Hematopoietic multipotent progenitor cell (in vitro differentiated cells): Measurements from ENCODE around the gene ST6GAL2. TPM values are rescaled to one million over a fixed set of nuclear protein-coding genes. Genes with fewer than 3 reads are reported as not detected.

ENCODE experiments used
- DNase-seq, 3 donors: peaks; one replicate each; pipeline ENCODE4 v3.0.0-alpha.2; 2011 to 2015; ENCODE audit warnings: low read depth in 2 of 3, low spot score in 2 of 3
- total RNA-seq: library from RNA; depleted of rRNA; stranded (reverse); fragments of >200 nt; gene quantifications from one replicate; pipeline ENCODE4 v1.2.3, GENCODE V29; 2012

Gene ST6GAL2
- total RNA-seq, 1 donor: 21.3 TPM

DNA sequence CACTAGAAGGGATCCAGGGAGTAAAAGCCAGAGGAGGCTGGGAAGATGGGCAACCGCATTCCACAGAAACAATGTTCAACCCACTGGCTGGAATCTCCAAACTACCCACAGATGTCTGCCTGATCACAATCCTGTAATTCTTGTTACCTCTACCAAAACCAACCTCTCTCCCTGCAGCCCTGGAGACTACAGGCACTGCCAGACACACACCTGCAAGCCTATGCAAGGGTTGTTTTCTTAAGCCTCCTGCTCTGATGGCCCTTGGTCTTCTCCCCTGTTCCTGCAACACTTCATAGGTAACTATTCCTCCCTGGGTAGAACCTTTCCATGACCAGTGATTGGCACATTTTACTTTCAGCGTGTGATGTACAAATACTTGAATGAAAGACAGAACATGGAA lies 21.9 kb downstream of the ST6GAL2 start:
- DNase-seq: no peak

DNA sequence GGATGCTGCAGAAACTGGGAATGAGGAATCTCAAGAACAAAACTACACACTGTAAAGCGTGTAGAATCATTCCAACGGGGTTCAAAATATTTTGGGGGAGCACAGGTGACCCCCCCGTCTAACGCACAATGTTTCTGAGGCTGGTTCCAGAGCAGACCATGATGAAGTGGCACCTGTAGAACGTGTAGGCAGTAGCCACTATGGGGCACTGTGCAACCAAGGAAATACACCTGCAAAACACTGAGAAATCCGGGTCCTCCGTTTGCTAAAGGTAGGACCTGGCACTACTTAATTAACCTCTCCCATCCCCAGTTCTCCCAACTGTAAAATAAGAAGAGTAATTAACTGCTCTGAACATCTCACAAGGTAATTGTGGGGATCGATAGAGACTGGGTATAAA lies 22.6 kb downstream of the ST6GAL2 start:
- DNase-seq: no peak

DNA sequence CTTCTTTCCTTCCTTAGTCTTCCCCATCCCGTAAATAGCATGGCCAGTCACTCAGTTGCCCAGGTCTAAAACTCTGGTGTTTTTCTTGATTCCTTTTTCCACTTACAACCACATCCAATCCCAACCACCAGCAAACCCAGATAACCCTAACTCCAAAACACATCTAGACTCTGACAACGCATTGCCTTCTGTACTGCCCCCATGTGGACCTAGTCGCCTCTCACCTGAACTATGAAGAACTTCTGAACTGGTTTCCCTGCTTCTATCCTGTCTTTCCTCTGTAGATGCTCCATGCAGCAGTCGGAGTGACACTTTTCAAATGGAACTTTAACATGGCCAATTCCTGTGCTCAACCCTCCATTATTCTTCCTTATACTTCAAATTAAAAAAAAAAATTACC lies 26.5 kb downstream of the ST6GAL2 start:
- no peak for DNase-seq

DNA sequence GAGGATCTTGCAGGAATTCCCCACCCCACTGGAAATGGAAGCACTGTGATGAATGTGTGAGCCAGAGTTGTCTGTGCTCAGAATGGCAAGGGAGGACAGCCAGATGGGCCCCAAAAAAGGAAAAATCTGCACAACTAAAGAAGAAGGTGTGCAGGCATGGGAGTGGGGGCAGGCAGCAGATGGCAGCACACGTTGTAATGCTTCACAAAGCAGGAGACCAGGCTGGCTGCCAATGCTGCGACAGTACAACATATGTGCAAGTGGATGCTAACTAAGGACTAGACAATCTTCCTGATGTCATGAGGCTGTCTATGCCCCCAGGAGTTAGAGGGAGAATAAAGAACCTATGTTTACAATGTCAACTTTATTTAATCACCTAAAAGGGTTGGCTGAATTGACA lies 27.2 kb downstream of the ST6GAL2 start:
- no peak for DNase-seq

DNA sequence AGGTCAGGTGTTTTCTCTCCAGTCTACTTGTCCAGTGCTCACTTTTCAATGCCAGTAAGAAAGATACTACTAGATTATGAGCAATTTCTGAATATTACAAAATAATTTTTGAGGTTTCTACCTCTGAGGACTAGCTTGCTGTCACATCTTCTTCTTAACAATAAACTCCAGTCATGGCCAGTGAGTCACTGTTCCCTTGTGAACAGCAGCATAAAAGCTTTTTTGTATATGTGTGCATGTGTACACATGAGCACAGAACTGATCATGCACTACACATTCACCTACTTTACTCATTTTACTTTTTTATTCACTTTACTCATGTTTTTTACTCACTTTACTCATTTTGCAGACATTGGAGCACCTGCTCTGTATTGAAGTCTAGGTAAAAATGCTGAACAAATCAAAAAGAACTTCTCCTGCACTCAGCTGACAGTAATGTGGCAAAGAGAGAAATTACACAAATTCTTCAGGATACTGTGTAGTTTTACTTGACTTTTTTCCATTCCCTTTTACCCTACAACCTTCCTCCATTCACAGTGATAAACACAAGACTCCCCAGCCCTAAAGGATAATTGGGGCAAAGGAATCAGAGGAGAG lies 28.0 kb downstream of the ST6GAL2 start:
- DNase-seq: no peak

DNA sequence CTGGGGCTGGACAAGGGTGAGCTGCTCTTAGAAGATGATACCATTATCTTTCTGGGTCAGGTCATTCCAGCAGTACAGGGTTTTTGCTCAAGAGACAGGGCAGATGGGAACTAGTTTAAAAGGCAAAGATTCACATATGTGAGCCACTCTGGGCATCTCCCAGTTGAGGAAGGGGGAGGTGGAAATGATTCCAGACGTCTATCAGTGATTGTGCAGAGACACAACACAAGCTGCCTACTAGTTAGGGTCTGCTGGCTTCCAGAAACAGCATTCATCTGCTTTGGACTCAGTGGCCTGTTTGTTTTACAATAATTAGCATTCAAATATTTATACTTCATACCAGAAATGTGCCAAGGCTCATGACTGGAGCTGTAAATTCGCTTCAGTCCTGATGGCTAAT lies 32.3 kb downstream of the ST6GAL2 start:
- no peak for DNase-seq

DNA sequence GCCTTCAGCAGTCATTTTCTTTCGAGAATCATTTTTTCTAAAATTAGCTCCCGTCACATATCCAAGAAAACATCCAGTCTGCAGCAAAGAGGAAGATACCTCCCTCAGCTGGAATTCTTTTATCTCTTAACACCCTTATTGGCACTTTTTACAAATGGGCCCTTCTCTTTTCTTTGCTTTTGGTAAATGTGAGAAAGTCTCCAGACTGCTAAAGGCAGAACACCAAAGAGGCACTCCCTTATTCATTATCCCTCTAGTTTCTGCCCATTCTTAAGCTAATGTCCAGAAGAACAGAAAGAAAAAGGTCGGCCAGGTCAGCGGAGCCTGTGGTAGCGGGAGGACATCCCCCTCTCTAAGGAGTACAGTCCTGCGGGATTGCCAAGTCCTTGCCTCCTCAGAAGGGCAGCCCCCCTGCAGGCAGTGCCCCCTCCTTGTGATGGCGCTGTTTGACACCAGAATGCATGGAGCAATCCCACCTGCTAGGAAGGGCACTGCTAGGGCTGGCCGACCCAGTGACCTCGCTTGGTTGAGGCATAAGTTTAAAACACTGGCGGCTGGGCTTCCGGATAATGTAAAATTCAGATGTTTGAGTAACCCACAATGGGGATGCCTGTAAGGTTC lies 34.0 kb downstream of the ST6GAL2 start:
- DNase-seq: no peak

DNA sequence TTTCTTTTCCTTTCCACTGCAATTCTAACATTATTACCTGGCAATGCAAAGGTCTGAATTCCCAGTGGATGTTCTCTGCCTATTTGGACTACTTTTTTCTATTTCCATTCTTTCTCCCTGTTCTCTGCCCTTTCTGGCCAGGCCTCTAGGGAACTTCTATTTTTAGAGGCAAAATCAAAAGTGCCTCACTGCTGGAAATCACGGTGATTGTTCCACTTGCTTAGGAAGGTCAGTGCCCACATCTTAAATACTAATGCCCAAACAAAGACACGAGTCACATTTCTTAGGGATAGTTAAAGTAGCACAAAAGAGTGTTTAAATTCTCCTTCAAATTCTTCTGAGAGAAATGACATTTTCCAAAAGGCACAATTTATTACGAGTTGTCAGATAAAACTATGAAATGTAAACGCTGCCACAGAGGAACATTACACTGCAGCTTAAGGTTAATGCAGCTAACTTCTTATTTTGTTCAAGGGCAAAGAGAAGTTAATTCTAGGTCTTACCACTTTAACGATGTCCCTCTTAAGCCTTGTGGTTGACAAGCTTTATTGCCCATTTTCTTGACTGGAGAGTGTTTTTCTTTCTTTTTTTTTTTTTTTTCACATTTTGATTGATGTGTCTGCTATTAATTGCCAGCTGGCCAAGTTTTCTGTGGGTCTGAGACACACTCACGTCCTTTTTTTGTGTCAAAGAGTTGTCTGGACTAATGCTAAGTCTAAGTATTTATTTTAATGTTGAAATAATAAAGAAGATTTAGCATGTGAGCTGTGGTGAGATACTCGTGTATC lies 34.7 kb downstream of the ST6GAL2 start:
- no peak for DNase-seq

DNA sequence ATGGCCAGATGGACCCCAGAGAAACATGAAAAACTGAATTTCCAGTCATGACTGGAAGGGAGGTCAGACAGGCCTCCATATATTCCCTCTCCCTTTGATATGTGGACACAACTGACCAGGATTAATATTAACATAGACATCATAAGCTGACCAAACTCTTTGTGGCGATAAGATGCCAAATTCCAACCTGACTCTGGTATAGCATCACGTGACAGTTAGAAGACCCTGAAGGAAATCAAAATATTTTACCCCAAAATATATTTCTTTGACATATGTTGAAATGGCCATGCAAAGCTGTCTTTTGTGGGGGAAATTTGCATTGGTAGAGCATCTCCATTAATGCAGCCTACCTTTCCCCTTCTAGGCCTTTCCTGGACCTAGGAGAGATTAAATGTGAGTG lies 36.7 kb downstream of the ST6GAL2 start:
- no peak for DNase-seq

DNA sequence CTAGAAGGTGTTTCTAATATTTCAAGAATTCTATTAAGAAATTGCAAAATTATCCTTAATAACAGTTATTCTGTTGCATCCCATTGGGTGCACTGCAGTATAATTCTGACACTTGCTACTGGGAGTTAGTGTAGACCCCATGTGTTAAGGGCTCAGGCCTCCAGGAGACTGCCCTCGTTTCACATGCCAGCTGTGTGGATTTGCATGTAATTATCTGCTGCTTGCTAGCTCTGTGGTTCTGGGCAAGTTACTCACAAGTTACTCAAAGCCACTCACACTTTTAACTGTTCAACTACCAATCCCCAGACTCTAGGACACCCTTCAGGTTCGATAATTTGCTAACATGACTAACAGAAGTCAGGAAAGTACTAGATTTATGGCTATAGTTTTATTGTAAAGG lies 38.6 kb downstream of the ST6GAL2 start:
- no peak for DNase-seq

DNA sequence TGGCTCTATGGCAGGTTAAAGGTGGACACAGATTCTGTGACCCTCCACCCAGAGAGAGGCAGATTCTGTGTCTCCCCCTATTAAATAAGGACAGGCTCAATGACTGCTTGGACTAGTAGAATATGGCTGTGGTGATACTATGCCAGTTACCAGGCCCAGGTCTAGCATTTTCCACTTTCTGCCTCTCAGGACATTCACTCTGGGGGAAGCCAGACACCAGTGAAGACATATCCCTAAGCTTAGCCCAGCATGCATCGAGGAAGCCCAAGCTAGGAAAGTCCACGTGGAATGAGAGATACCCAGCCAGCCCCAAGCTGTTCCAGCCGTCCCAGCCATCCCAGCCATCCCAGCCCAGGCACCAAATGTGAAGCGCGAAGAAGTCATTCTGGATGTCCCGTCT lies 40.3 kb downstream of the ST6GAL2 start:
- no peak for DNase-seq

DNA sequence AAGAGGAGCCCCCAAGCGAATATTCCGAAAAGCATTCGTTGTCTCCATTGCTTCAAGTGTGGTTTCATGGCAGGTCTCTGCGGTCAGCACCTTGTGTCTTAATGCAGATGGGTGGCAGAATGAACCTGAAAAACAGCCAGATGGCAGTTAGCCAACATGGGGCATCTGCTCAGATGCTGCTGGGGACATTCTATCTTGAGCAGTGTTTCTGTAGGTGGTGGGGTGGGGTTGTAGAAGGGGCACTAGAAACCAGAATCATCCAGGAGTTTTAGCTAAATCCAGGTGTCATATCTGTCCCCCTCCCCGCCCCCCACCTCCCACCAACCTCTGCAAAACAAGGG lies 42.1 kb downstream of the ST6GAL2 start:
- no peak for DNase-seq

DNA sequence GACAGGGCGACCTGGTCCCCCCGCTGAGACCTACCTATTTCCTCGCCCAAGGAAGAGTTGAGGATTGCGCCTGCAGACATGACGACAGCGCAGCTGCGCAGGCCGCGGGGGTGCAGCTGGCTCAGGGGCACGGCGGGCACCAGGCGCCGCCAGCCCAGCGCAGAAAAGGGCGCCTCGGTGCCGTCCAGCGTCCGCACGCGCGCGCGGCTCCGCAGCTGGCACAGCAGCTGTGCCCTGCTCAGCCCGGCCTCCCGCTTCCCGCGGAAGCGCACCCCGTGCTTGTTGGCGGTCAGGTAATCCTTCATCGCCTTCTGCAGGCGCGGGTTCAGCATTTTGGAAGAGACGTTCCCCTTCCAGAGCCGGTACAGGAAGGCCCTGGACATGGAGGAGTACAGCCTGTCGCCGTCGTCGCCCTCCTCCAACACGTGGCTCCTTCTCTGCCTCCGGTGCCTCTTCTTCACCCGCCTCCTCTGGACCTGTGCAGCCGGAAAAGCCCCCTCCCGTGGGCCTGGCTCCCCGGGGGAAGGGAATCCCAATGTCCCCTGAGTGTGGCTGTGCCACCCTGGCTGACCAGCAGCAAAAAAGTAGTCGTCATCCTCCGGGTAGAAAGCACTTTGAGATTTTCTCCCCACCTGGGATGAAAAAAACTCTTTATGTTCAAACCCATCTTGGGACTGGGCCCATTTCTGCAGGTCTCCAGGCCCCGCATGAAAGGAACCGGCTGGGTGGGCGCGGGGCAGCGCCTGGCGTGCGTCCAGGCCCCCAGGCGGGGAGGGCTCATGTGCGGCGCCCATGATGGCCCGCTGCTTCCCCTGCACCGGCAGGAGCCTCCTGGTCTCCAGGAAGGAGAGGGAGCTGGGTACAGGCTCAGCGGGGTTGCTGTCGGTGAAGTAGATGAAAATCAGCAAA lies 42.7 kb downstream of the ST6GAL2 start:
- DNase-seq: no peak

DNA sequence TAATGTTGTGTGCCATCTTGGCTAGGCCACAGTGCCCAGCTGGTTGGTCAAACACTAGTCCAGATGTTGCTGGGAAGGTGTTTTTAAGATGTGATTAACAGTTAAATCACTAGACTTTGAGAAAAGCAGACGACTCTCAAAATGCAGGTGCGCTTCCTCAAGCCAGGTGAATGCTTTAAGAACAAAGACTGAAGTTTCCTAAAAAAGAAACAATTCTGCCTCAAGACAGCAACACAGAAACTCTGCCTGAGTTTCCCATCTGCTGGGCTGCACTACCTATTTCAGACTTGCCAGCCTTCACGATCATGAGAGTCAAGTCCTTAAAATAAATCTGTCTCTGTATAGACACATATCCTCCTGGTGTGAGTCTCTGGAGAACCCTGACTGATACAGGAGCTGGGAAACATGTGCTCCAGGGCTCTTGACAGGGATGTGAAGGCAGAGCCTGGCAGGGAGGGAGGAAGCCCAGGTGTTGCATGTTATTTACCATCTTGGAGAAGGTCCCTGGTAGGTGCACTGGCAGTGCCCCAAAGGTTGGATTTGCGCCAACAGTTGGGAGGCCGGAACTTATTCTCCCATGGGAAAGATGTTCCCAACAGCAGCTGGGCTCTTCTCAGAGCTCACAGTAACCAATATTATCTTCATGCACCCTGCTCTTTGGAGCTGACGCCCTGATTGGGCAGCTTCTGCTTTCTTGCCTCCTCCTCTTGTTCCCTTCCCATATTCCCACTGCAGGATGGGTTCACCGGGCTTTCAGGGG lies 43.9 kb downstream of the ST6GAL2 start:
- no peak for DNase-seq

DNA sequence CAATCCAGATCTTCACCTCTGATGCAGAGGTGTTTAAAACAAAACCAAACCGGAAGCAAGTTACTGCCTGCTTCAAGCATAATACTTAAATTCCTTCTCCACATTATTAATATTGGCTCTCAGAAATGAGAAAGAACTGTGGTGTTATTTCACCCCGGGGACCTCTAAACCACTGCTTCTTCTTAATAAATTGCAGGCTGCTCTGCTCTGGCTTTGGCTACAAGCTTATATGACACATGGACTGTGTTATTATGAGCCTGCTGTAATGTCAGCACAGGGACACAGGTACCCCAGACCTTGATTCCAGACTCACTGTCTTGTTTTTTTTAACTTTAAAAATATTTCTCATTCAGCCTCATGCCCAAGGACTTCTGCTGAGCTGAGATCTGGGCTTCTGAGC lies 45.1 kb downstream of the ST6GAL2 start:
- DNase-seq: no peak

DNA sequence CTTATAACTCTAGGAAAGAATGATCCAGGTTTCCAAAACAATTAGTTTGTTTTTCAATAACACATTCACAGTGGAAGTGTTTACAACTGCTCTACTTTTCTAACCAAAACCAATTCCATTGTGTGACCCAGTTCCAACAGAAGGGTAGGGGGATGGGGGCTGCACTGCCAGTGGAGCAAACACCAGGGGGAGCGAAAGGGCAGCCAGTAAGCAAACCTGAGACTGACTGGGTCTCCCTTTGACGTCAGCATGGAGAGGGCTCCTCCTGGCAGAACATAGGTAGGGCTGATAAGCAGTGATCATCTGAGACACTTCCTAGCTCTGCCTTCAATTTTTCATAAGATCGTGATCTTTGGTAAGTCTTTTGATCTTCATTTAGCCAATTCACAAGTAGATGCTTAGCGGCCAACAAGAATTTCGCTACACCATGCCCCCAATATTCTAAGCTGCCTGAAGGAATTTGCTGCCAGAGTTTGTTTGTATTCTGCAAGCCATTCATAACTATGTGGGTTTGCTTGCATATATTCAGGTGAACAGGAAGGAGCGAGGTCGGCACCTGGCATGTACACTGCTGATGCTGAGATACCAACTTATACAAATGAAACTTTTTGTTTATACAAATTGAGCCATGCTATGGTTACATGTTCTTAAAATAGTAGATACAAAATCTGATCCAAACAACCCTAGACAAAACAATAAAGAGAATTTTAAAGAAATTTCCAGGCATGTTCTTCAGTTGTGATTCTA lies 45.9 kb downstream of the ST6GAL2 start:
- DNase-seq: peak in 2 of 3 donors; percentile 31 to 53

DNA sequence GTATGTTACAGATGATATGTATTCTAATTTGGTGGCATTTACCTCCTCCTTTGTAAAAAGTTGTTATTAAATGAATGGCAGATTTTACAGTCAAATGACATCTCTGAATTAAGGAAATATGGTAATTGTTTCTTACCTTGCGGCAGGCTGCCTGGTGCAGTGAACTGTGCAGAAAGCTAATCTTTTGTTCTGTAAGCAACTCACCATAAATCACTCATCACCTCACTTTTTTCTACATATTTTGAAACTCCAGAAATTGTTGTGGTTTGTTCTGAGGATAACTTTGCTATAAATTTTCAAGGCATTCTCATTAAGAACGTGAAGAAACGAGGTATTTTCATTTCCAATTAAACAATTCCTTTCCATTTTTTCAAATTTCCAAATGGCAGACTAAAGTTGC lies 52.7 kb downstream of the ST6GAL2 start:
- peak in 1 of 3 donors; percentile 8 for DNase-seq

DNA sequence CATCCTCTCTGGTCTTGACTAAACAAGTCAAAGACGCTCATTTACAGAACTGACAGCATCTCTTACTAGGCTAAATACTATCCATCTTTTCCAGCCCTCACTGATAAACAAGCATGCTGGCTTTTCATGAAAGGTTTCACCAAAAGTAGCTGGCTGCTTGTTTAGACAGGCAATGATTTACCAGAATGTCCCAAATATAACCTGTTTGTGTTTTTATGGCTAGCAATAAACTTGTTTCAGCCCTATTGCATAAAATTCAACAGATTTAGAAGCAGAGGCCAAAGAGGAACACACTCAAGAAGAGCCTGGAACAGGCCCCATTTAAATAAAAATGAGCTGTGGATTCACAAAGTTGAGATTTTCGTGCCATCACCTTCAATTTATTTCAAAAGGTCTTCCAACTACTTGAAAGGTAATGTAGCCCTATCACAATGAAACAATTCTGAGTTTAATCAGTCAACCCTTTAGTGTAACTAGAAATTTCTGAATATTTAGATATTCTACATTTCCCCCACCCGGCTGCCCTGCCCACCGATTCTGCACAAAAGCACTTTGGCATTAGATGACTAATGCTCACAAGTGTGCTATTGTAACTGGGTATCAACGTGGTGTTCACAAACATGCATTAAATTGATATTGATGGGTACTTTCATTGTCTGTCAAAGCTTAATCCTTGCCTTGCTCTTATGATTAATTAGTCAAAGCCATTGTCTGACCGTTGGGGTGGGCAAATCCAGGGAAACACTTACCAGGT lies 54.0 kb downstream of the ST6GAL2 start:
- no peak for DNase-seq

DNA sequence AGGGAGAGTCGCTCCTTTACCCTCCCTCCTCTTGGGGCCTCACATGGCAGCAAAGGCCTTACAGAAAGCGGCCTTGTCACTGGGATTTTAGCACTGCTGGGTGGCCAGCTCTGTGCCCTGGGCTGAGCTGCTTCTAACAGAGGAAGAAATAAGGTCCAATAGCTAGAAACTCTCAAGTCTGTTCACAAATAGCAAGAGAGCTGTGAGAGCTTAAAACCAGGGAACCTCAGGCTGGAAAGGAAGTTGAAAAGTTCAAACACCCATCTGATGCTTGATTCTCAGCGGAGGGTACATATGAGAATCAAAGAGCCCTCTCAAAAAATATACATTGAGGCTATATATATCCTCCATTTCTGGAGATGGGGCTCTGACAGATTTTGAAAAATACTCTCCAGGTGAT lies 54.7 kb downstream of the ST6GAL2 start:
- DNase-seq: no peak
